ENCODE results near the gene FABP7.

- TF ChIP-seq CTCF (IDR thresholded peaks at IDR 0.05) = no peak
- TF ChIP-seq POLR2A (IDR thresholded peaks at IDR 0.05) = no peak
These were observed 8.5 kb upstream of the FABP7 start for GRCh38 chr6:122770835-122771601.
